ENCODE data around the gene CWC15.

Gene CWC15

GRCh38 chr11:94912806-94913205, 60.5 kb downstream of the CWC15 start:
- no peak for DNase-seq
